IMR-90 (cell line): Measurements from ENCODE around the gene SASS6. TPM values are rescaled to one million over a fixed set of nuclear protein-coding genes. Genes with fewer than 3 reads are reported as not detected.

Experiments
- ATAC-seq: fragments of 200-7000 bp; cut with Tn5 transposase; 2 replicates; pipeline ENCODE4 v1.9.1; 2020; ENCODE audit warnings: low read depth, mild to moderate bottlenecking, moderate library complexity
- BruUV-seq: library from RNA; stranded (reverse); fragments of 400-500 nt; replicated peaks from 2 replicates; lab custom pipeline; 2021; lab: Mats Ljungman, UMichigan
- CTCF ChIA-PET: fragments of 300-600 bp; formaldehyde crosslinking; extraction: SDS; loops from one replicate; lab custom pipeline; 2021; ENCODE audit warnings: antibody characterized with exemption; lab: Yijun Ruan, JAX
- POLR2A ChIA-PET: fragments of 300-600 bp; sonication (Branson Sonifier 250); formaldehyde crosslinking; loops from one replicate; lab custom pipeline; 2022; ENCODE audit warnings: antibody characterized with exemption; ENCODE audit not compliant: unreplicated experiment; lab: Charles Lee
- DNase-seq: peaks from one replicate; pipeline ENCODE4 v3.0.0; 2013
- H2AFZ ChIP-seq: replicated peaks from 2 replicates; pipeline ENCODE3; 2013; ENCODE audit warnings: low read length, mild to moderate bottlenecking; ENCODE audit not compliant: poor library complexity
- H2AK5ac ChIP-seq: 2 replicates; pipeline ENCODE4 v1.6.1; 2013; ENCODE audit warnings: low read depth, low read length, inconsistent platforms
- H2AK9ac ChIP-seq: replicated peaks from 2 replicates; pipeline ENCODE3; 2013; ENCODE audit warnings: mild to moderate bottlenecking, low read depth, low read length, moderate library complexity; ENCODE audit not compliant: poor library complexity
- H2BK120ac ChIP-seq: 2 replicates; pipeline ENCODE4 v1.6.1; 2013; ENCODE audit warnings: low read depth, low read length, inconsistent platforms
- H2BK15ac ChIP-seq: 3 replicates; pipeline ENCODE4 v1.6.1; 2013; ENCODE audit warnings: low read depth, low read length, inconsistent platforms
- H2BK20ac ChIP-seq: 2 replicates; pipeline ENCODE4 v1.6.1; 2013; ENCODE audit warnings: low read depth, mild to moderate bottlenecking, inconsistent platforms, low read length, moderate library complexity
- H2BK5ac ChIP-seq: 2 replicates; pipeline ENCODE4 v1.6.1; 2013; ENCODE audit warnings: mild to moderate bottlenecking, low read depth, low read length, inconsistent platforms; ENCODE audit not compliant: poor library complexity, severe bottlenecking
- H3K14ac ChIP-seq: replicated peaks from 2 replicates; pipeline ENCODE4 v1.6.1; 2013; ENCODE audit warnings: low read depth, low read length, inconsistent platforms
- H3K18ac ChIP-seq: 2 replicates; pipeline ENCODE4 v1.6.1; 2013; ENCODE audit warnings: low read depth, low read length, control low read depth
- H3K23ac ChIP-seq: 2 replicates; pipeline ENCODE4 v1.6.1; 2013; ENCODE audit warnings: low read depth, low read length, inconsistent platforms
- H3K27ac ChIP-seq: 2 replicates; pipeline ENCODE4 v1.5.1; 2013; ENCODE audit warnings: mild to moderate bottlenecking, control low read depth, low read length; ENCODE audit not compliant: insufficient read depth
- H3K27me3 ChIP-seq: 2 replicates; pipeline ENCODE4 v1.6.1; 2013; ENCODE audit warnings: low read length; ENCODE audit not compliant: control insufficient read depth, insufficient read depth
- H3K36me3 ChIP-seq: 2 replicates; pipeline ENCODE4 v1.6.1; 2013; ENCODE audit warnings: low read length, mixed read lengths; ENCODE audit not compliant: control insufficient read depth, insufficient read depth
- H3K4ac ChIP-seq: 2 replicates; pipeline ENCODE4 v1.6.1; 2013; ENCODE audit warnings: low read depth, low read length, inconsistent platforms
- H3K4me1 ChIP-seq: 2 replicates; pipeline ENCODE4 v1.6.1; 2013; ENCODE audit warnings: low read length, mixed read lengths; ENCODE audit not compliant: control insufficient read depth, insufficient read depth
- H3K4me2 ChIP-seq: 2 replicates; pipeline ENCODE4 v1.6.1; 2013; ENCODE audit warnings: low read depth, mild to moderate bottlenecking, control low read depth, low read length, moderate library complexity
- H3K4me3 ChIP-seq: 2 replicates; pipeline ENCODE4 v1.5.1; 2013; ENCODE audit warnings: low read depth, mild to moderate bottlenecking, control low read depth, low read length, moderate library complexity; ENCODE audit not compliant: insufficient read depth
- H3K56ac ChIP-seq: 2 replicates; pipeline ENCODE4 v1.6.1; 2013; ENCODE audit warnings: low read length, inconsistent platforms; ENCODE audit not compliant: insufficient read depth; ENCODE audit errors: extremely low read depth
- H3K79me1 ChIP-seq, 2 experiments: 2 replicates each; pipeline ENCODE4 v1.6.1; 2013; ENCODE audit warnings: low read length in 2 of 2, inconsistent platforms in 1 of 2, low read depth in 1 of 2
- H3K9ac ChIP-seq: 2 replicates; pipeline ENCODE4 v1.6.1; 2013; ENCODE audit warnings: low read depth, low read length, control low read depth
- H3K9me1 ChIP-seq: 2 replicates; pipeline ENCODE4 v1.6.1; 2013; ENCODE audit warnings: low read length, inconsistent platforms; ENCODE audit not compliant: insufficient read depth
- H3K9me3 ChIP-seq: 2 replicates; pipeline ENCODE4 v1.6.1; 2013; ENCODE audit warnings: low read length; ENCODE audit not compliant: control insufficient read depth, insufficient read depth
- H4K20me1 ChIP-seq: 2 replicates; pipeline ENCODE4 v1.6.1; 2013; ENCODE audit warnings: low read length, inconsistent platforms; ENCODE audit not compliant: insufficient read depth
- H4K5ac ChIP-seq: 2 replicates; pipeline ENCODE4 v1.6.1; 2013; ENCODE audit warnings: mild to moderate bottlenecking, low read depth, low read length, control low read depth
- H4K8ac ChIP-seq, 2 experiments: 2 replicates each; pipeline ENCODE4 v1.6.1; 2013; ENCODE audit warnings: low read depth in 2 of 2, low read length in 2 of 2, control low read depth in 1 of 2, inconsistent platforms in 1 of 2
- H4K91ac ChIP-seq: 2 replicates; pipeline ENCODE4 v1.6.1; 2013; ENCODE audit warnings: low read depth, low read length, inconsistent platforms; ENCODE audit not compliant: insufficient read depth
- MAFK ChIP-seq: IDR thresholded peaks from 2 replicates; pipeline ENCODE4 v1.6.1; 2012; ENCODE audit warnings: low read depth, low read length, improper control_type of control experiment
- MAZ ChIP-seq: IDR thresholded peaks from 2 replicates; pipeline ENCODE4 v1.6.1; 2012; ENCODE audit warnings: low read depth, mild to moderate bottlenecking, low read length, improper control_type of control experiment, moderate library complexity, borderline replicate concordance
- NFE2L2 ChIP-seq: fragments of 150-350 bp; IDR thresholded peaks from 2 replicates; pipeline ENCODE4 v1.6.1; 2016; ENCODE audit warnings: low read depth, mild to moderate bottlenecking, low read length
- WGBS, 2 experiments: methylation state at CpG; one replicate each; pipeline versions ENCODE4 v1.1.5 to v1.1.7; 2013; ENCODE audit warnings: missing lambda C conversion rate in 2 of 2; ENCODE audit not compliant: insufficient read length in 1 of 2; ENCODE audit errors: extremely low coverage in 2 of 2; 5-methylcytosine and 5-hydroxymethylcytosine counted together
- dilution Hi-C: fragments of 300-500 bp; cut with HindIII; formaldehyde crosslinking; loops from one replicate; pipeline ENCODE4 v1.14.3; 2018; ENCODE audit warnings: low sequenced_read_pairs; ENCODE audit not compliant: unreplicated experiment
- in situ Hi-C: fragments of 300-500 bp; cut with MboI; formaldehyde crosslinking; loops from 3 replicates; pipeline ENCODE4 v1.14.3; 2019; ENCODE audit warnings: low sequenced_read_pairs, inconsistent platforms, mixed read lengths
- intact Hi-C: fragments of 100-400 bp; cut with micrococcal nuclease; formaldehyde crosslinking; loops from 2 replicates; pipeline ENCODE4 v1.10.0; 2022
- polyA plus RNA-seq, 3 experiments: library from polyadenylated mRNA; depleted of rRNA; stranded (reverse); fragments of >200 nt; gene quantifications; 2 replicates each; pipeline ENCODE4 v1.2.3, GENCODE V29; 2012; ENCODE audit warnings: low replicate concordance in 1 of 3
- total RNA-seq: library from RNA; depleted of rRNA; stranded (reverse); fragments of >200 nt; gene quantifications from 2 replicates; pipeline ENCODE4 v1.2.3, GENCODE V29; 2012

Gene SASS6
- total and polyA plus RNA-seq, 2 of the 4 experiments (the other 2 are of a cell fraction), result 1.1 to 2.7 TPM

DNA sequence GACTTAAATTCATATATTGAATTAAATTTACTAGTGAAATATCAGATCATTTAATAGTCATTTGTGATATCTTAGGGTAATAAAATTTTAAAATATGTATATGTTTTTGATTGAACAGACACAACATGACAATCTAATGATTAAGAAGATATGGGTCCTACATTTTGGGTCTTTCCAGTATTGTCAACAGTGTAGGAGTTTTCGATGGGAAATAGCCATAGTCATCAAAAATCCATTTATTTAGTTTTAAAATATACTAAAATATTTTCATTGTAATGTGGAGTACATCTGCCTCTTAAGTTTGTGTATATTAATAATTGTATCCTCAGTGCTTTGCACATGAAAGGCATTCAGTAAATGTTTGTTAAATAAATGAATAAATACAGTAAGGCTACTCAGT is 14.2 kb upstream of the SASS6 start:
- Histone ChIP-seq H3K4me1 (no peaks in the 10 kb centered on the region), H2AFZ (no peak overlapping the region), H2BK15ac (no peak overlapping the region), H3K4me2 (no peak overlapping the region), H2BK120ac (no peak overlapping the region), H2AK9ac (no peak overlapping the region), H3K18ac (no peak overlapping the region), H3K9me1 (0 out of 2 replicates have a peak, but pooled peaks cover 2% of the 10 kb centered on the region), H3K4ac (no peak overlapping the region), H3K9ac (no peak overlapping the region), H3K27me3 (no peaks in the 10 kb centered on the region), H4K8ac (no peak overlapping the region), H3K27ac (no peak overlapping the region), H4K91ac (no peak overlapping the region), H4K5ac (no peak overlapping the region), H3K4me3 (no peak overlapping the region), H2BK5ac (no peak overlapping the region), H3K23ac (no peak overlapping the region), H2AK5ac (no peak overlapping the region), H4K20me1 (no peaks in the 10 kb centered on the region), H2BK20ac (no peak overlapping the region), H3K9me3 (no peaks in the 10 kb centered on the region), H3K79me1 (0 out of 4 replicates have a peak, but pooled peaks cover 0 to 5% of the 10 kb centered on the region in 2 experiments), H3K14ac (no peak overlapping the region), H3K36me3 (peaks cover 16% of the 10 kb centered on the region), H3K56ac (no peak overlapping the region)
- no TSS peak for BruUV-seq
- WGBS, 2 experiments, result no CpG with 5 or more reads among the region's 1 CpG
- intact Hi-C loops (loop anchor here (10.0 kb wide), 1 partner anchor 88 kb away; no protein-coding TSS in a partner anchor), dilution Hi-C loops (no loop called here), in situ Hi-C loops (no loop called here)
- ChIA-PET POLR2A (no interaction called here), CTCF (interaction anchor here (0.6 kb wide), 1 partner anchor 1017 kb away, joined by 5 read pairs; no protein-coding TSS in a partner anchor)
- TF ChIP-seq NFE2L2 (no peak), MAZ (no peak), MAFK (peak; percentile 54)
- ATAC-seq (no peak), DNase-seq (no peak)
